ENCODE data around the gene LAMA3.

Gene LAMA3

GRCh38 chr18:23926571-23926970, 237.3 kb downstream of the LAMA3 start:
- Histone ChIP-seq H3K36me3 (peaks cover 0 to 18% (median 0%) of the 10 kb centered on the region in 11 experiments; a peak in 2 of 22 replicates), H3K4me2 (no peak overlapping the region), H3K9ac (no peak overlapping the region), H3K4me3 (no peak overlapping the region), H4K20me1 (no peaks in the 10 kb centered on the region), H3K27ac (no peak overlapping the region), H3K27me3 (no peaks in the 10 kb centered on the region), H3K9me3 (replicated peaks in 1 of 11) (no peaks in the 10 kb centered on the region), H3K4me1 (no peaks in the 10 kb centered on the region)
- TF ChIP-seq Cebpa-rat (IDR thresholded peaks at IDR 0.05): no peak

- H3K9me3 ChIP-seq (replicated peaks in 1 of 11): no peaks in the 10 kb centered on the region
- TF ChIP-seq Cebpa-rat (IDR thresholded peaks at IDR 0.05): no peak
- no peak overlapping the region for H3K4me2 ChIP-seq
- H3K36me3 ChIP-seq: peaks cover 0 to 17% (median 0%) of the 10 kb centered on the region in 11 experiments; a peak in 3 of 22 replicates
- no peaks in the 10 kb centered on the region for H3K27me3 ChIP-seq
- H4K20me1 ChIP-seq: no peaks in the 10 kb centered on the region
- H3K27ac ChIP-seq: no peak overlapping the region
- H3K9ac ChIP-seq: no peak overlapping the region
- no peak overlapping the region for H3K4me3 ChIP-seq
- no peaks in the 10 kb centered on the region for H3K4me1 ChIP-seq
These were observed 238.8 kb downstream of the LAMA3 start for GRCh38 chr18:23927821-23928746.

- Histone ChIP-seq H3K9me3 (replicated peaks in 1 of 11) (no peaks in the 10 kb centered on the region), H3K27me3 (no peaks in the 10 kb centered on the region)
These were observed 240.2 kb downstream of the LAMA3 start for GRCh38 chr18:23929362-23929930.

DNA sequence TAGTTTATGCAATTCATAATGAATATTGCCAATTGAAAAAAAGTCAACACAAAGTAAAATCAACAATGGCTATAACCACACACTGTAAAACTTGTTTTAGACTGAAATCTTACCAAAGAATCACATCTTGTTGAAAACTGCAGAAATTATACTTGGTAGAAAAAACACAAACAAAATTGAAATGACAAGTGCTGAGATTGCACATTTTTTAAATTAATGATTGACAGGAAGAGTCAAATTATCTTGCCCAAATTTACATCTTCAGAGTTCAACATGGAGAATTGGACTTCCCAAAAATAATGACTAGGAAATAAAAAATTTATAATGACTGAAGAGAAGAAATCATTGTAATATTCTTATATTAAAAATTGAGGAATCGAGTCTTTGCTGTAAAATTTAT, 240.7 kb downstream of the LAMA3 start:
- Histone ChIP-seq H3K9ac (no peak overlapping the region), H3K9me3 (replicated peaks in 1 of 11) (no peaks in the 10 kb centered on the region)

More at GRCh38 chr18:23929362-23929930, 240.2 kb downstream of the LAMA3 start:
- no peak for TF ChIP-seq Cebpa-rat (IDR thresholded peaks at IDR 0.05)
- Histone ChIP-seq H3K27ac (no peak overlapping the region), H3K4me2 (no peak overlapping the region), H3K4me1 (no peaks in the 10 kb centered on the region), H4K20me1 (no peaks in the 10 kb centered on the region), H3K9ac (no peak overlapping the region), H3K36me3 (peaks cover 0 to 12% (median 0%) of the 10 kb centered on the region in 11 experiments; a peak in 3 of 22 replicates), H3K4me3 (no peak overlapping the region)

DNA sequence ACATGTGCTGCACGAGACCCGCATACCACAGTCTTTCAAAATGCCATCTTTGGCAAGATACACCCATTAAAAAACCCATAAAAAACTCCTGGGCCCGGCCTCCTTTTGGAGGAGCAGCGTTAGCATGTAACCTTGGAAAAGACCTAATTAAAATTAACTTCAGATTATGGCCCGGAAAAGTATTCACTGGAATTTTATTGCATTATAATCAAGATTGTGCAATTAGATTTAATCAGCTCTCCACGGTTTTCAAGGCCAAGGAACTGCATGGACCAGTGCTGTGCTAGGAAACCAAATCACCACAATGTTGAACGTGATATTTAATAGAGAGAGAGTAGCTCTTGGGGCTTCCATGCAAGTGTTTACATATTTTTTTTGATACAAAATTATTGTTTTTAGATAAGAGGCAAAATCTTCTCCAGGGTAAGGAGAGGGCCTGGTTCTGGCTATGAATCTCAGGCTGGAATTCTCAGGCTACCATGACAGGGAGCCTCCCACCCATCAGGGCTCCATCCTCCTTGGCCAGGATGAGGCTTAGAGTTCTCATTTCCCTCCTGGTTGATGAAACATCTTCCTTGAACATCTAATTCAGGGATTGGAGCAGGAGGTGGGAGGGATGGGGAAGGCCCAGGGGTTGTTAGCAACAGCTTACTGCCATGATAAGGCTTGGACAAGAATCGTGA, 243.3 kb downstream of the LAMA3 start:
- Histone ChIP-seq H3K27me3 (no peaks in the 10 kb centered on the region), H3K36me3 (peaks cover 0 to 12% (median 0%) of the 10 kb centered on the region in 11 experiments; a peak in 3 of 22 replicates), H3K9ac (no peak overlapping the region), H3K4me3 (no peak overlapping the region), H4K20me1 (no peaks in the 10 kb centered on the region), H3K9me3 (replicated peaks in 1 of 11) (no peaks in the 10 kb centered on the region), H3K4me1 (no peaks in the 10 kb centered on the region), H3K4me2 (no peak overlapping the region), H3K27ac (no peak overlapping the region)
- TF ChIP-seq Cebpa-rat (IDR thresholded peaks at IDR 0.05): no peak; a peak in 1 of 22 replicates

More for the DNA sequence above, 240.7 kb downstream of the LAMA3 start:
- H3K4me3 ChIP-seq: no peak overlapping the region
- H3K4me1 ChIP-seq: no peaks in the 10 kb centered on the region
- H3K27me3 ChIP-seq: no peaks in the 10 kb centered on the region
- no peak for TF ChIP-seq Cebpa-rat (IDR thresholded peaks at IDR 0.05)
- H3K4me2 ChIP-seq: no peak overlapping the region
- no peak overlapping the region for H3K27ac ChIP-seq
- H4K20me1 ChIP-seq: no peaks in the 10 kb centered on the region
- H3K36me3 ChIP-seq: peaks cover 0 to 12% (median 0%) of the 10 kb centered on the region in 11 experiments; a peak in 3 of 22 replicates

GRCh38 chr18:23933407-23933806, 244.2 kb downstream of the LAMA3 start:
- Histone ChIP-seq H3K9me3 (replicated peaks in 1 of 11) (no peaks in the 10 kb centered on the region), H3K27me3 (no peaks in the 10 kb centered on the region), H3K36me3 (peaks cover 0 to 10% (median 0%) of the 10 kb centered on the region in 11 experiments; a peak in 2 of 22 replicates), H4K20me1 (no peaks in the 10 kb centered on the region), H3K4me3 (no peak overlapping the region), H3K4me2 (no peak overlapping the region), H3K9ac (no peak overlapping the region), H3K4me1 (peaks cover 0 to 8% (median 3%) of the 10 kb centered on the region in 10 experiments; a peak in 6 of 20 replicates), H3K27ac (no peak overlapping the region)
- no peak for TF ChIP-seq Cebpa-rat (IDR thresholded peaks at IDR 0.05)

- Histone ChIP-seq H3K4me2 (no peak overlapping the region), H3K4me1 (peaks cover 0 to 10% (median 3%) of the 10 kb centered on the region in 10 experiments; a peak in 7 of 20 replicates), H3K4me3 (no peak overlapping the region), H3K27me3 (no peaks in the 10 kb centered on the region), H4K20me1 (no peaks in the 10 kb centered on the region), H3K27ac (no peak overlapping the region), H3K9me3 (replicated peaks in 1 of 11) (no peaks in the 10 kb centered on the region), H3K36me3 (peaks cover 0 to 10% (median 0%) of the 10 kb centered on the region in 11 experiments; a peak in 1 of 22 replicates), H3K9ac (no peak overlapping the region)
- no peak for TF ChIP-seq Cebpa-rat (IDR thresholded peaks at IDR 0.05)
These were observed 245.0 kb downstream of the LAMA3 start for GRCh38 chr18:23934252-23934651.

- H3K36me3 ChIP-seq: peaks cover 0 to 10% (median 0%) of the 10 kb centered on the region in 11 experiments; a peak in 1 of 22 replicates
- no peaks in the 10 kb centered on the region for H3K9me3 ChIP-seq (replicated peaks in 1 of 11)
- no peaks in the 10 kb centered on the region for H4K20me1 ChIP-seq
- H3K4me3 ChIP-seq: no peak overlapping the region
- H3K27me3 ChIP-seq: no peaks in the 10 kb centered on the region
- no peak overlapping the region for H3K9ac ChIP-seq
- no peak overlapping the region for H3K27ac ChIP-seq
- peaks cover 0 to 10% (median 3%) of the 10 kb centered on the region in 10 experiments; a peak in 7 of 20 replicates for H3K4me1 ChIP-seq
- no peak overlapping the region for H3K4me2 ChIP-seq
- TF ChIP-seq Cebpa-rat (IDR thresholded peaks at IDR 0.05): no peak
These were observed 245.6 kb downstream of the LAMA3 start for GRCh38 chr18:23934863-23935262.

- Histone ChIP-seq H4K20me1 (no peaks in the 10 kb centered on the region), H3K9me3 (replicated peaks in 1 of 11) (no peaks in the 10 kb centered on the region), H3K4me1 (peaks cover 0 to 10% (median 3%) of the 10 kb centered on the region in 10 experiments; a peak in 7 of 20 replicates), H3K27me3 (no peaks in the 10 kb centered on the region), H3K4me3 (no peak overlapping the region), H3K27ac (no peak overlapping the region), H3K36me3 (peaks cover 0 to 10% (median 0%) of the 10 kb centered on the region in 11 experiments; a peak in 1 of 22 replicates), H3K4me2 (no peak overlapping the region), H3K9ac (no peak overlapping the region)
- TF ChIP-seq Cebpa-rat (IDR thresholded peaks at IDR 0.05): no peak
These were observed 246.6 kb downstream of the LAMA3 start for GRCh38 chr18:23935804-23936203.

Measured in BLaER1 treated with 17β-estradiol and CSF1 and Interleukin-3, amounts not matched to agents 10 nM and 100 nM (cell line).